Esophagus muscularis mucosa (tissue), 4 donors: ENCODE results near the gene ANTXR1.
A peak's percentile ranks its signal among the peaks of the same experiment; 100 is the strongest.

Experiments used
- CTCF ChIP-seq, 3 experiments: fragments of 200-600 bp in 2 of 3; fragments of 450-650 bp in 1 of 3; sonication (generic) in 2 of 3; IDR thresholded peaks; one replicate each; pipeline ENCODE4 v1.5.1; 2017 to 2019; ENCODE audit warnings: antibody characterized with exemption in 3 of 3, mild to moderate bottlenecking in 2 of 3, moderate library complexity in 1 of 3
- EP300 ChIP-seq: sonication (generic); formaldehyde crosslinking; IDR thresholded peaks from one replicate; pipeline ENCODE4 v1.6.1; 2017; ENCODE audit warnings: antibody characterized with exemption
- POLR2A ChIP-seq: fragments of 450-650 bp; IDR thresholded peaks from one replicate; pipeline ENCODE4 v1.6.1; 2017; ENCODE audit warnings: antibody characterized with exemption, moderate library complexity, mild to moderate bottlenecking, low read depth
- POLR2AphosphoS5 ChIP-seq, 2 donors: sonication (generic); formaldehyde crosslinking; IDR thresholded peaks; one replicate each; pipeline ENCODE4 v1.6.1; 2017; ENCODE audit warnings: antibody characterized with exemption in 2 of 2

GRCh38 chr2:69200107-69200520 lies 187.1 kb downstream of the ANTXR1 start:
- TF ChIP-seq POLR2A (no peak), CTCF (IDR thresholded peaks at IDR 0.05) (no peak), EP300 (no peak), POLR2AphosphoS5 (IDR thresholded peaks at IDR 0.05) (peak in 1 of 2 donors; percentile 22)
